GM18505 (cell line): ENCODE results near the gene VAC14.

Source experiments
- ATAC-seq: cut with Tn5 transposase; IDR thresholded peaks from one replicate; pipeline ENCODE4 v1.9.1; 2021; ENCODE audit not compliant: unreplicated experiment
- POLR2A ChIP-seq: IDR thresholded peaks from 4 replicates; pipeline ENCODE4 v1.6.1; 2011; ENCODE audit warnings: borderline replicate concordance; ENCODE audit not compliant: insufficient read depth, insufficient read length; ENCODE audit errors: extremely low read depth

VAC14 gene

DNA sequence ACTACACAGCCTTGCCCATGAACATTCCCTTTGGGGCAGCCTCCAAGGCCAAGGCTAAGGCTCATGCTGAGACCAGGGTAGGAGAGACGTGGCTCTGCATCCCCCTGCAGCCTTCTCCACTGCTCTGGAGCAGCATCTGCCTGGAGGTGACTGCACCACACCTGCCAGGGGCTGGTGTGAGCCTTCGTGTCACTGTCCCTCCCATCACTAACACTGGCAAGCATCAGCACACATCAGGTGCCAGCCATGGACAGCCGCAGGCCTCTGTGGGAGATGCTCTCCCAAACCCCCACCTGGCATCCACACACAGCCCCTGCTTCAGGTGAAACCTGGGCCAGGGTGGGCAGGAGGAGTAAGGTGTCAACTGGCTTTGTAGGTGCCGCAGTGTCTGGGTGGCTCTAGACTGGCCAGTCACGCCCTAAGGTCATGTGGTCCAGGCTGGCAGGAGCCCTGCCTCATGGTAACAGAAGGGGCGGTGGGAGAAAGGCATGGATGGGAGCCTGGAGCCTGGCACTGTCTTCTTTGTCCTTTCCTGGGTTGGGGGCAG is 97.0 kb downstream of the VAC14 start:
- no peak for TF ChIP-seq POLR2A
- ATAC-seq: no peak

DNA sequence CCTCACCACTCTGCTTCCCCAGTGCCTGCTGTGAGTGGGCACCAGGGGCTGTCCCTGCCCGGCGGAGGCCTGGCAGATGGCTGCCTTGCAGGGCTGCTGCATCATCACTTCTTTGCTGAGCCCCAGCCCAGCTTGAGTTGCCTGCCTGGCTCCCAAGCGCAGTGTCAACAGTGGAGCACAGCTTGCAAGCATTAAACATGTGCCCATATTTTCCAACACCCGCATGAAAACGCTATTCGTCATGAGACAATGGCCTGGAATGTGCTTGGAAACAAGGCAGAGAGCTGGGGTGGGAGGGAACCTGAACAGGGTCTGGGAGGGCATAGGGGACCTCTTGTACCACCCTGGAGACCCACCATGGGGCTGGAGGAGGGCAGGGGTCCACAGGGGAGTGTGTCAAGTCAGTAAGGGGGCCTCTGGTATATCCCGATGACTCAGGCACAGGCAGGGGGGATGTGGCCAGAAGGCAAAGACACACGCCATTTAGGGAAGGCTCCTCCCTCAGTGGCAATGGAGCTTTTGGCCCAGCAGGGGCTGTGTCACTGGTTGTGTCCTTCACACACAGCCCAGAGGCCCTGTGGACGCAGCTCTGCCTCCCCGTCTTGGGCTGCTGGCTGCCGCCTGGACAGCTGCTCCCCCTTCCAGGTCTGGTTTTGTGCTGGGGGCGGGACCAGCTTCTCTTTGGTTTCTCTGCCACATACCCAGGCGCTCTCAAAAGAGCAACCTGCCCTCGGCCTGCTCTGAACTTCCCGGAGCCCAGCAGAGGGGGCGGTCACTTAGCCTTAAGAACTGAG is 97.7 kb downstream of the VAC14 start:
- no peak for TF ChIP-seq POLR2A
- no peak for ATAC-seq

GRCh38 chr16:70702624-70703023 is 98.3 kb downstream of the VAC14 start:
- ATAC-seq: no peak
- no peak for TF ChIP-seq POLR2A

- TF ChIP-seq POLR2A: no peak
- ATAC-seq: no peak
These were observed 99.0 kb downstream of the VAC14 start for GRCh38 chr16:70701998-70702397.

DNA sequence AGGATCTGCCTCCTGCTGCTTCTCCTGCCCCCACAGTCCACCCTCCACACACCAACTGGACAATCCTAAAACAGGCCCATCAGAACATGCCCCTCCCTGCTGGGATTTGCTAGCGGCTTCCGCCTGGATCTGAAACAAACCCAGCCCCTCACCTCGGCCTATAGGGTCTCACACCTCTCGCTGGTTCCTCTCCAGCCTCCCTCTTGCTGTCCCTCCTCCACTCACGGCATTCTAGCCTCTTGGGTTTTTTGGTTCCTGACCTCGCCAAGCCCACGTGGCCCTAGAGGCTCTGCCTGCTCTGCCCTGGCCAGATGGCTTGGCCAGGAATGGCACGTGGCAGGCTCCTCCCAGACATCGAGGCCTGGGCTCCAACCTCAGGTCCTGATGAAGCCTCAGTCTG is 99.4 kb downstream of the VAC14 start:
- TF ChIP-seq POLR2A: no peak
- no peak for ATAC-seq

DNA sequence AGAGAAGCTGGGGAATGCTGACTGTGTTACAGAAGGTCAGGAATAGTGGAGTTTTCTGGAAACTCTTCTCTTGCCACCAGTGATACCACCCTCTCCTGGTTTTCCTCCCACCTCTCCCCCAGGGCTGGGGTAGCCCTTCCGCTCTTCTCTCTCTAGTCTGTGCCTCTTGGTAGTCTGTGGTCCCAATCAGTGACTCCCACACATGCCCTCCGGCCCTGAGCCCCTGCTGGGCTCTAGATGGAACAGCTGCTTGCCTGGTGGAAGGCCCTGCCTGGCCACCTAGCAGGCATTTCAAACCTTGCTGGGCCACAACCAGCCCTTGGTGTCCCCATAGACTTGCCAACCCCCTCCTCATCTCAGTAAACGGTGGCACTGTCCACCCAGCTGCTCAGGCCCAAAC is 99.9 kb downstream of the VAC14 start:
- ATAC-seq: no peak
- no peak for TF ChIP-seq POLR2A

DNA sequence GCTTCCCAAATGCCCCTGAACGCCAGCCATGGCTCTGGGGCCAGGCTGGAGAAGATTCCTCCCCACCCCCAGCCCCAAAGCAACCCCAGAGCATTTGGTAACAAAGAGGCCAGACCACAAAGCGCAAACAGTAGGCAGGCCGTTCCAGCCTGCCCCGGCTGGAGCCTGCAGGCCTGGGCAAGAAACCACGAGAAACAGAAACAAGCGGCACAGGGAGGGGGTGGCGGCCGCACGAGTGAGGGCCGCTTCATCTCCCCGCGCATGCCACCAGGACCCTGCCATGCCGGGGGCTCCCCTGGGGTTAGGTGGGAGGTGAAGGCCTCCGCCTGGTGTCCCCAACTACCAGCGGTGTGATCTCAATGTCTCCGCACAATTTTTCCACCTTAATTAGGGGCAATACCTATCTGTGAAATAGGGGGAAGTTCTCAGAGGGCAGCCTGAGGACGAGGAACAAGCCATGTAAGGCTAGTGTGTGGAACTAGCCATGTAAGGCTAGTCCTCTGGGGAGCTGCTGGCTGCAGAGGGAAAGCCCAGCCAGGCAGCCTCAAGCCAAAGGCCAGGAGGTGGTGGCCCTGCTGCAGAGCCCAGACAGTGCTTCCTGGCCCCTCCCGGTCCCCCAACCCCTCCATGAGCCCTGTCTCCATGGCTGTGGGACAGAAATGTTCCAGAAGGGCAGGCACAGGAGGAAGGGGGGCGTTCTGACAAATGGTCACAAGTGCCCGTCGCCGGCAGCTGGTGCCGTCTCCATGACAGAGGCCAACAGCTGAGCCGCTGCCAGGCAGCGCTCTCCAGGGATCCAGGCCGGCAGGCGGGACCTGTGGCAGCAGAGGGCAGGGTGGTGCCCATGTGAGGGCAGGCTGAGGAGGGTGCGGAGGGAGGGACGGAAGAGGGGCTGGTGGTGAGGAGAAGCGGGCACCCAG is 100.6 kb downstream of the VAC14 start:
- ATAC-seq: no peak
- no peak for TF ChIP-seq POLR2A

DNA sequence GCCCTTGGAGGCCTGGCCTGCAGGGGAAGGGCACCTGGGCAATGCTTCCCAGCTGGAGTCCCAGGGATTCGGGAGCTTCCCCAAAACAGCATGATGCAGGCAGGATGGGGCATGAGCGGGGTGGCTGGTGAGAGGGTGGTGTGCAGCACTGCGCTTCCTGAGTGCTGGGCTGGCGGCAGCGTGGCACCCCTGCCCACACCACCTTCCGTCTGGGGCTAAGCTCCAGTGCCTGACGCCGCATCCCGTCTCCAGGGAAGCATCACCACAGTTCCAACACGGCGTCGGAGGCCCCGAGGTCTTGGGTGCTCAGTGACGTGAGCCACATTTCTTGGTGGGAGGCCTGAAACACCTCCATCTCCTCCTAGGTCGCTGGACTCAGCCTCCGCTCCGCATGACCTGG is 101.3 kb downstream of the VAC14 start:
- TF ChIP-seq POLR2A: no peak
- no peak for ATAC-seq

DNA sequence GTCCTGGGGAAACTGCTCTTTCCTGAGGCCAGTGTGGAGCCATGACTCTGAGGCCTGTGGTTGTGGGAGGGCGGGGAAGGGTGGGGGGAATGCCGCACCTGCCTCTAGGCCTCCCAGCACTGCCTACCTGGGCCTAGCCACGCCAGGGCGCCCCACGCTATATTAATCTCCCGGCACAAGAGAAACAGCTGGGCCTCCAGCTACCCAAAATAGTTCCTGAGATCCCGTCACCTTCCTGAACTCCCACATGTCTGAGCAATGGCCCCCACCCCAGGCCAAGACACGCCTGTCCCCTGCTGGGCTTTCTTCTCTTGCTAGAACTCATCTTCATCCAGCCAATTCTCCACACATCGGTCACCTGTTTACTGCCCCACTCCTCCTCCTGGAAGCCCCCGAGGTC is 102.1 kb downstream of the VAC14 start:
- no peak for ATAC-seq

DNA sequence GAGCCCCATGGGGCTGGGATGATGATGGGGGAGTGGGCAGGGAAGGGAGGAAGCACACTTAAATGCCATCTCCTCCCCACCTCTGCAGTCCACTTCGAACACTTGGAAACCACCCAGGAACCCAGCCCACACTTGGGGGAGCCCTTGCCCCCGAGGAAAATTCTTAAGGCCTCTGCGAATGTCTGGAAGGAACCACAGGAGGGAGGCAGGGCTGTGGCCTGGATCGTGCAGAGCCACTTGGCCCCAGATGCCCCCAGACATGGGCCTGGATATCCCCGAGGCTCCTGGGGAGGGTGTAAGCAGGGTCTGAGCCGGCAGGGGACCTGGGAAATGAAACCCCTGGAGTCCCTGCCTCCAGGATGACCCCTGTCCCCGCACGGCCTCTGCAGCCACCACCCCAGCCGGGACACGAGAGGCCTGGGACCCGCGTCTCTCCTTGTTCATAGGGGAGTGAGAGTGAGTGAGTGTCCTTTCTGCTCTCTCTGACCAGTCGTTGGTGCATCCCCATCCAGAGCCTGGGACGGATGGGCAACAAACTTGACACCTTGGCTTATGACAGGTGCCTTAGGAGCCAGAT is 103.3 kb downstream of the VAC14 start:
- ATAC-seq: no peak

More for the DNA sequence above, 102.1 kb downstream of the VAC14 start:
- TF ChIP-seq POLR2A: no peak

GRCh38 chr16:70696952-70697593 is 103.9 kb downstream of the VAC14 start:
- no peak for ATAC-seq

More for the DNA sequence above, 103.3 kb downstream of the VAC14 start:
- TF ChIP-seq POLR2A: no peak

DNA sequence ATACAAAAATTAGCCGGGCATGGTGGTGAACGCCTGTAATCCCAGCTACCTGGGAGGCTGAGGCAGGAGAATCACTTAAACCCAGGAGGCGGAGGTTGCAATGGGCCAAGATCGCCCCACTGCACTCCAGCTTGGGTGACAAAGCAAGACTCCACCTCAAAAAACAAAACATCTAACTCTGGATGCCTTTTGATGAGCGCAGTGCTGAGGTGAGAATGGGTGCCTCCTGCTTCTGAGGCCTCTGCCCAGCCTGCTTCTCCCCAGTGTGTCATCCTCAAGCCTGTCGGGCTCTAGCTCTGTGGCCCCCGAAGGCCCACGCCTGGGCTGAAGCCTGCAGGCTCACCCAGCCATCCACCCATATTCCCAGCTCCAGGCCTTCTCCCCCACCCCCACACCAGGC is 104.6 kb downstream of the VAC14 start:
- no peak for TF ChIP-seq POLR2A
- no peak for ATAC-seq

More at GRCh38 chr16:70696952-70697593, 103.9 kb downstream of the VAC14 start:
- TF ChIP-seq POLR2A: no peak
